Colonic mucosa (tissue), 4 donors: ENCODE data around the gene LRRC25. TPM values are rescaled to one million over a fixed set of nuclear protein-coding genes. Genes with fewer than 3 reads are reported as not detected.
"Not testable (repeated sequence)": the region's sequence is repeated elsewhere in the genome, so short reads cannot be mapped to it uniquely, and the experiment has no call there.

Source experiments
- DNase-seq: peaks from one replicate; pipeline ENCODE4 v3.0.0-alpha.2; 2020
- H3K27ac ChIP-seq: fragments of 200-600 bp; one replicate; pipeline ENCODE4 v1.8.0; 2021
- H3K27me3 ChIP-seq: fragments of 200-600 bp; one replicate; pipeline ENCODE4 v1.8.0; 2021
- H3K36me3 ChIP-seq: fragments of 200-600 bp; one replicate; pipeline ENCODE4 v1.8.0; 2021
- H3K4me1 ChIP-seq: fragments of 200-600 bp; one replicate; pipeline ENCODE4 v1.8.0; 2021; ENCODE audit warnings: mild to moderate bottlenecking
- H3K4me3 ChIP-seq: fragments of 200-600 bp; one replicate; pipeline ENCODE4 v1.8.0; 2021
- H3K9ac ChIP-seq, 2 donors: one replicate each; pipeline ENCODE4 v1.7.0; 2013; ENCODE audit warnings: control low read depth in 2 of 2, low read depth in 2 of 2, low read length in 2 of 2
- H3K9me3 ChIP-seq: fragments of 200-600 bp; one replicate; pipeline ENCODE4 v1.8.0; 2021
- CTCF ChIP-seq: fragments of 200-600 bp; IDR thresholded peaks from one replicate; pipeline ENCODE4 v1.8.0; 2022; ENCODE audit warnings: antibody characterized with exemption, mild to moderate bottlenecking
- intact Hi-C: fragments of 100-400 bp; cut with DNase I; formaldehyde crosslinking; loops from one replicate; pipeline ENCODE4 v1.14.1; 2022
- total RNA-seq, 2 donors: library from RNA; stranded (reverse); fragmentation: NEBNext Ultra II Directional in 1 of 2; extraction: Animal tissue kit (Norgen Biotek cat#: 25700) in 1 of 2; gene quantifications; one replicate each; pipeline ENCODE4 v1.2.1, GENCODE V29; 2021
- donor health status: healthy.
- donor health status: DM: no; HTN: no; CAD: no.
- donor health status: DM: no; HTN: no; CAD: no.

LRRC25 gene
- total RNA-seq, 2 donors from 2014 or later = 1.4 to 3.9 TPM

DNA sequence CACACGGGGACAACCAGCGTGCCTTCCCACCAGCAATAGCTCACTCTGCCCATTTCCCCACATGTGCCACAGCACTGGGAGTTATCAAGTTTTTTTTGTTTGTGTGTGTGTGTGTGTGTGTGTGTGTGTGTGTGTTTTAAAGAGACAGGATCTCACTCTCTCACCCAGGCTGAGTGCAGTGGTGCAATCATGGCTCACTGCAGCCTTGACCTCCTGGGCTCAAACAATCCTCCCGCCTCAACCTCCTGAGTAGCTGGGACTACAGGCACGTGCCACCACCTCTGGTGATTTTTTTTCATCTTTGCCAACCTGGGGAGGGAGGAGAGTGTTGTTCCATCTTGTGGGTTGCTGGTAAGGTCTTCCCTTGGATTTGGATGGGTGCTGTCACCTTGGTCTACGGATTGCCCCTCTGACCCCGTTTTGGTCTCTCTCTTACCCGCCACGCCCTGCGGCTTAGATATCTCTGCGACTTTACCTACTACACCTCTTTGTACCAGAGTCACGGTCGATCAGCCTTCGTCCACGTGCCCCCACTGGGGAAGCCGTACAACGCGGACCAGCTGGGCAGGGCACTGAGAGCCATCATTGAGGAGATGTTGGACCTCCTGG, 34.4 kb downstream of the LRRC25 start:
- TF ChIP-seq CTCF = no peak
- Histone ChIP-seq H3K4me3 (no peak overlapping the region), H3K9ac (peak overlapping the region in 1 of 2 donors; percentile 55), H3K36me3 (no peaks in the 10 kb centered on the region), H3K27ac (no peak overlapping the region), H3K9me3 (no peaks in the 10 kb centered on the region), H3K4me1 (peaks cover 5% of the 10 kb centered on the region), H3K27me3 (no peaks in the 10 kb centered on the region)
- intact Hi-C loops = no loop called here
- DNase-seq = peak; percentile 38

- peaks cover 5% of the 10 kb centered on the region for H3K4me1 ChIP-seq
- H3K9me3 ChIP-seq = no peaks in the 10 kb centered on the region
- no peak for DNase-seq
- H3K36me3 ChIP-seq = no peaks in the 10 kb centered on the region
- intact Hi-C loops = no loop called here
- no peak overlapping the region for H3K4me3 ChIP-seq
- no peak for TF ChIP-seq CTCF
- no peaks in the 10 kb centered on the region for H3K27me3 ChIP-seq
- H3K27ac ChIP-seq = no peak overlapping the region
- H3K9ac ChIP-seq = no peak overlapping the region
Observed at GRCh38 chr19:18361646-18362045, 35.8 kb downstream of the LRRC25 start.

DNA sequence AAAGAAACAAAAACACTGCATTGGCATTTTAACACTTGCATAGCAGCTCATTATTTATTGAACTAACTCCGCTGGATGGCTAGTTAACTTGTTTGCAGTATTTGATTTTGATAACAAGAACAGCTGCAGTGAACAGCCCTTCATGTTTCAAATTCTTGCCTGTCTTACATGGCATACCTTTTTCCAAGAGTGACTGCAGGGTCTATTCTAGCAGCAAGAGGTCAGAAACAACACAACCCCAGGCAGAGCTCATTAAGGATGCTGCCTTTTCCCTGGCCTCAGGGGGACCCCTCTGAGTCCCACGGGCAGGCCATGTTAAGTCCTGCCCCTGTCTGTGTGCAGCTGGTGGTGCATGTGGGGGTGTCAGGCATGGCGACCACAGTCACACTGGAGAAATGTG, 40.4 kb downstream of the LRRC25 start:
- H3K4me3 ChIP-seq = no peak overlapping the region
- no peak for DNase-seq
- H3K4me1 ChIP-seq = no peaks in the 10 kb centered on the region
- no peaks in the 10 kb centered on the region for H3K9me3 ChIP-seq
- TF ChIP-seq CTCF = no peak
- H3K36me3 ChIP-seq = no peaks in the 10 kb centered on the region
- intact Hi-C loops = no loop called here
- no peak overlapping the region for H3K27ac ChIP-seq
- H3K9ac ChIP-seq = no peak overlapping the region
- H3K27me3 ChIP-seq = no peaks in the 10 kb centered on the region

DNA sequence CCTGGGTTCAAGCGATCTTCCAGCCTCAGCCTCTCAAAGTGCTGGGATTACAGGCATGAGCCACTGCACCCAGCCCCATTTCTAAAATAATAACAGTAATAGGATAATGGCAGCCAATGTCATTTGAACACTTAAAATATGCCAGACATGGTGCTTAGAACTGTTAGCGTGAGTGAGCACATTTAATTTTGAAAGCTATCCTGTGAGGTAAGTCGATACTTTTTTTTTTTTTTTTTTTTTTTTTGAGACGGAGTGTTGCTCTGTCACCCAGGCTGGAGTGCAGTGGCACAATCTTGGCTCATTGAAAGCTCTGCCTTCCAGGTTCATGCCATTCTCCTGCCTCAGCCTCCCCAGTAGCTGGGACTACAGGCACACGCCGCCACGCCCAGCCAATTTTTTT, 42.7 kb downstream of the LRRC25 start:
- intact Hi-C loops, H3K27ac ChIP-seq, H3K4me3 ChIP-seq, H3K36me3 ChIP-seq, DNase-seq, H3K4me1 ChIP-seq, H3K27me3 ChIP-seq, H3K9me3 ChIP-seq, H3K9ac ChIP-seq: not testable (repeated sequence)

DNA sequence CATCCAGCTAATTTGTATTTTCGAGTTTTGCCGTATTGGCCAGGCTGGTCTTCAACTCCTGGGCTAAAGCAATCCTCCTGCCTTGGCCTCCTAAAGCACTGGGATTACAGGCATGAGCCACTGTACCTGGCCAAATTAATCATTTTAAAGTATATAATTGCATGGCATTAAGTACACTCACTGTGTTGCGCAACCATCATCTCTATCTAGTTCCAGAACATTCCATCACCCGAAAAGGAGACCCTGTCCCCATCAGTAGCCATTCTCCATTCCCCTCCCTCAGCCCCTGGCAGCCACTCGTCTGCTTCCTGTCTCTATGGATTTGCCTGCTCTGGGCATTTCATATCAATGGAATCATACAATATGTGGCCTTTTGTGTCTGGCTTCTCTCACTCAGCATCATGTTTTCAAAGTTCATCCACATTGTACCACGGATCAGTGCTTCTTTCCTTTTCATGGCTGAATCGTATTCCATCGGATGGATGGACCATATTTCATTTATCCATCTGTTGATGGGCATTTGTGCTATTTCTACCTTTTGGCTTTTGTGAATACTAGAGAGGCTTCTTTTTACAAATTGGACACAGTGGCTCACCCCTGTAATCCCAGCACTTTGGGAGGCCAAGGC, 43.9 kb downstream of the LRRC25 start:
- TF ChIP-seq CTCF = no peak
- Histone ChIP-seq H3K36me3 (peaks cover 5% of the 10 kb centered on the region), H3K4me1 (no peaks in the 10 kb centered on the region), H3K4me3 (no peak overlapping the region), H3K27ac (no peak overlapping the region), H3K9me3 (no peaks in the 10 kb centered on the region), H3K27me3 (no peaks in the 10 kb centered on the region), H3K9ac (no peak overlapping the region)
- DNase-seq = no peak
- intact Hi-C loops = no loop called here

- H3K4me1 ChIP-seq = no peaks in the 10 kb centered on the region
- intact Hi-C loops = loop anchor here (2.0 kb wide), 1 partner anchor 57 kb away; no protein-coding TSS in a partner anchor
- H3K9me3 ChIP-seq = no peaks in the 10 kb centered on the region
- no peak overlapping the region for H3K27ac ChIP-seq
- peaks cover 5% of the 10 kb centered on the region for H3K36me3 ChIP-seq
- no peak overlapping the region for H3K4me3 ChIP-seq
- no peak overlapping the region for H3K9ac ChIP-seq
- no peak for TF ChIP-seq CTCF
- no peak for DNase-seq
- H3K27me3 ChIP-seq = no peaks in the 10 kb centered on the region
Observed at GRCh38 chr19:18351544-18351943, 45.9 kb downstream of the LRRC25 start.
